ENCODE results near the gene CNTN2.

DNA sequence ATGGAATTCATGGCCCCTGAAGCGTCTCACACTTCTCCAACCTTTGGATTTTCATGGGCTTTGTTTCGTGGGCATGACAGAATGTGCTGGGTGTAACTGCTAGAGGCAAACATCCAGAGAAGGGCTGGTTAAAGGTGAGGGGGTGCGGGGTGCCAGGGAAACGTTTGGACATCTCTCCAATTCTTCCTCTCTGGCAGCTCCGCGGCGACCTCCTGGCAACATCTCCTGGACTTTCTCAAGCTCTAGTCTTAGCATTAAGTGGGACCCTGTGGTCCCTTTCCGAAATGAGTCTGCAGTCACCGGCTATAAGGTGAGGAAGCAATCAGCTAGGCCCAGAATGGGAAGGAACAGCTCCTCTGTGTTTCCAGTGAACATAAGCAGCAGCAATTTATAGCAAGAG, 29.3 kb downstream of the CNTN2 start:
- TF ChIP-seq POLR2AphosphoS5 (IDR thresholded peaks at IDR 0.05) (no peak), EP300 (IDR thresholded peaks at IDR 0.05) (no peak)
